Panc1 (cell line): ENCODE measurements around the gene MRNIP. TPM values are rescaled to one million over a fixed set of nuclear protein-coding genes. Genes with fewer than 3 reads are reported as not detected.

Source experiments
- ATAC-seq: fragments of 200-7000 bp; cut with Tn5 transposase; 2 replicates; pipeline ENCODE4 v1.9.1; 2020; ENCODE audit warnings: mild to moderate bottlenecking, moderate library complexity
- BruUV-seq: library from RNA; stranded (reverse); fragments of 400-500 nt; replicated peaks from 2 replicates; lab custom pipeline; 2021; lab: Mats Ljungman, UMichigan
- CTCF ChIA-PET: fragments of 300-600 bp; sonication (Branson Sonifier 250); formaldehyde crosslinking; loops from one replicate; lab custom pipeline; 2022; ENCODE audit warnings: antibody characterized with exemption; lab: Charles Lee
- POLR2A ChIA-PET: fragments of 300-600 bp; sonication (Branson Sonifier 250); formaldehyde crosslinking; loops from one replicate; lab custom pipeline; 2022; ENCODE audit warnings: antibody characterized with exemption; lab: Charles Lee
- DNase-seq: peaks from one replicate; pipeline ENCODE4 v3.0.0-alpha.2; 2010; ENCODE audit warnings: low read depth, low spot score
- H3K27ac ChIP-seq: 2 replicates; pipeline ENCODE4 v1.5.1; 2011; ENCODE audit warnings: mild to moderate bottlenecking, low read length, inconsistent platforms
- H3K27me3 ChIP-seq: fragments of 200-500 bp; sonication (Bioruptor generic); 2 replicates; pipeline ENCODE4 v1.6.0; 2014; ENCODE audit warnings: low read length, inconsistent platforms; ENCODE audit not compliant: control insufficient read depth, insufficient read depth
- H3K36me3 ChIP-seq: fragments of 200-500 bp; sonication (Bioruptor generic); 2 replicates; pipeline ENCODE4 v1.5.1; 2014; ENCODE audit warnings: inconsistent platforms, mild to moderate bottlenecking, low read length, moderate library complexity; ENCODE audit not compliant: control insufficient read depth, insufficient read depth
- H3K4me1 ChIP-seq: 2 replicates; pipeline ENCODE4 v1.5.1; 2011; ENCODE audit warnings: inconsistent platforms, mild to moderate bottlenecking, low read length, moderate library complexity; ENCODE audit not compliant: control insufficient read depth, insufficient read depth
- H3K4me3 ChIP-seq, 2 experiments: 2 replicates each; pipeline ENCODE4 v1.5.1; 2011 to 2012; ENCODE audit warnings: low read depth in 2 of 2, low read length in 2 of 2, mild to moderate bottlenecking in 2 of 2, inconsistent platforms in 1 of 2, moderate library complexity in 1 of 2
- H3K9me3 ChIP-seq: fragments of 200-500 bp; sonication (Bioruptor generic); 2 replicates; pipeline ENCODE4 v1.5.1; 2014; ENCODE audit warnings: low read depth, mild to moderate bottlenecking, inconsistent platforms, low read length, moderate library complexity; ENCODE audit not compliant: control insufficient read depth, insufficient read depth
- CTCF ChIP-seq: fragments of 450-650 bp; IDR thresholded peaks from 2 replicates; pipeline ENCODE4 v1.5.1; 2017; ENCODE audit warnings: mild to moderate bottlenecking
- POLR2AphosphoS5 ChIP-seq: IDR thresholded peaks from 2 replicates; pipeline ENCODE4 v1.6.1; 2012; ENCODE audit warnings: mild to moderate bottlenecking, low read depth, low read length, moderate library complexity
- REST ChIP-seq, 2 experiments: IDR thresholded peaks; 2 replicates each; pipeline ENCODE4 v1.6.1; 2011 to 2012; ENCODE audit warnings: low read depth in 2 of 2, control low read depth in 1 of 2, low read length in 1 of 2, mild to moderate bottlenecking in 1 of 2, moderate library complexity in 1 of 2; ENCODE audit not compliant: insufficient read depth in 1 of 2
- SIN3A ChIP-seq: IDR thresholded peaks from 2 replicates; pipeline ENCODE4 v1.6.1; 2012; ENCODE audit warnings: low read depth, mild to moderate bottlenecking, low read length, moderate library complexity, borderline replicate concordance; ENCODE audit not compliant: insufficient read depth
- TCF7L2 ChIP-seq: IDR thresholded peaks from 2 replicates; pipeline ENCODE4 v1.6.1; 2011; ENCODE audit warnings: mild to moderate bottlenecking, low read depth, low read length, inconsistent platforms
- in situ Hi-C: cut with HindIII; loops from 2 replicates; pipeline ENCODE4 v1.10.0; 2016; ENCODE audit warnings: low sequenced_read_pairs, low pct_unique_long_range_greater_than_20kb
- intact Hi-C: fragments of 100-400 bp; cut with micrococcal nuclease; formaldehyde crosslinking; loops from one replicate; pipeline ENCODE4 v1.10.0; 2022; ENCODE audit not compliant: unreplicated experiment
- total RNA-seq: library from RNA; stranded (reverse); gene quantifications from one replicate; pipeline ENCODE4 v1.2.1, GENCODE V29; 2021; ENCODE audit not compliant: unreplicated experiment

Gene MRNIP
- total RNA-seq, 1 experiment from 2014 or later = 33.0 TPM

- peak overlapping the region; percentile 99 for H3K27ac ChIP-seq
Observed at GRCh38 chr5:179816796-179817469, 41.7 kb downstream of the MRNIP start.

GRCh38 chr5:179816401-179816795 lies 42.2 kb downstream of the MRNIP start:
- POLR2A ChIA-PET = no interaction called here
- no peak for DNase-seq
- Histone ChIP-seq H3K27ac (no peak overlapping the region), H3K36me3 (no peaks in the 10 kb centered on the region; the same call in 1 of the 2 replicates), H3K9me3 (no peaks in the 10 kb centered on the region), H3K27me3 (no peaks in the 10 kb centered on the region), H3K4me1 (peaks cover 31% of the 10 kb centered on the region), H3K4me3 (no peak overlapping the region)
- intact Hi-C loops = no loop called here
- no peak for ATAC-seq
- CTCF ChIA-PET = no interaction called here
- in situ Hi-C loops = no loop called here
- no TSS peak for BruUV-seq
- TF ChIP-seq POLR2AphosphoS5 (no peak), CTCF (no peak), SIN3A (no peak), TCF7L2 (no peak), REST (IDR thresholded peaks at IDR 0.05; ENCODE audit: insufficient read depth in 1 of 2, low read depth in 2 of 2, low read length in 1 of 2) (no peak)

More at GRCh38 chr5:179816796-179817469, 41.7 kb downstream of the MRNIP start:
- ChIA-PET POLR2A (interaction anchor here (0.7 kb wide), 2 partner anchors 26 to 179 kb away, joined by 3 to 11 read pairs; no protein-coding TSS in a partner anchor), CTCF (no interaction called here)
- Histone ChIP-seq H3K4me1 (peaks cover 31% of the 10 kb centered on the region), H3K9me3 (no peaks in the 10 kb centered on the region), H3K4me3 (no peak overlapping the region), H3K36me3 (no peaks in the 10 kb centered on the region; the same call in 1 of the 2 replicates), H3K27me3 (no peaks in the 10 kb centered on the region)
- intact Hi-C loops = no loop called here
- TF ChIP-seq TCF7L2 = no peak
- no peak for TF ChIP-seq SIN3A
- no peak; the same call in 1 of the 2 replicates for TF ChIP-seq POLR2AphosphoS5
- TF ChIP-seq CTCF = no peak
- TF ChIP-seq REST (IDR thresholded peaks at IDR 0.05; ENCODE audit: insufficient read depth in 1 of 2, low read depth in 2 of 2, low read length in 1 of 2) = no peak
- no peak for ATAC-seq
- no TSS peak for BruUV-seq
- no peak for DNase-seq
- in situ Hi-C loops = no loop called here
